Stimulated activated CD4-positive, alpha-beta T cell treated with anti-CD3 and anti-CD28 coated beads, Interleukin-1b, Interleukin-23, amount 100 ng/mL, for 4 hours (primary cell): ENCODE data around the gene DPP8.
A peak's percentile ranks its signal among the peaks of the same experiment; 100 is the strongest.
"Not testable (repeated sequence)": the region's sequence is repeated elsewhere in the genome, so short reads cannot be mapped to it uniquely, and the experiment has no call there.

Experiments used
- DNase-seq, 2 donors: peaks; one replicate each; pipeline ENCODE4 v3.0.0-alpha.2; 2020; ENCODE audit warnings: low read depth in 2 of 2

The DPP8 gene

DNA sequence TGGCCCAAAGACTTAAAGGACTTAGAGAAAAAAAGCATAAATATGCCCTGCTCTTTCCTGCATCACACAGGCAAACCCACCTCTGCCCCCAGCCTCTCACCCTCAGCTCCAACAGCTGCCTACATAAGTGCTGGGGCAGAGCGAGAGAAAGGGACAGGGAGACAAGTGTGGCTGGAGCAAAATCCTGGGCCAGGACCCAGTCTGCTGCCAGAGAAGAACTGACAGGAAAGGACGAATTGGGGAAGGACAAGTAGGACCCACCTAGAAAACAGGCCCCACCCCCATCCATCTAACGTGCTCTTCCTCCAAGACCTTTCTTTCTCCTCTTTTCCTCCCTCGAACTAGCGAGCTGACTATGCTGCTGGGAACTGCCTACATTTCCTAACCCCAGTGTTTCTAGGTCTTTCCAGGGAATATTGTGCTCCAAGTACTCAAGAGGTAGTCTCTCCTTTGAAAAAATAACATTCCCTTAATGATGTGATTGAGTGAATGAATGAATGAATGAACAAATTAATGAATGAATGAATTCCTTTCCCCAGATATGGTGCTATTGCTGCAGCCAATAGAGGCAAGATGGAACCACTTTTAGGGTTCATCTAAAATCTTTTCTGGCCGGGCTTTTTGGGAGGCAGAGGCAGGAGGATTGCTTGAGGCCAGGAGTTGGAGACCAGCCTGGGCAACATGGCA lies 113.2 kb downstream of the DPP8 start:
- DNase-seq: no peak

- no peak for DNase-seq
Observed at GRCh38 chr15:65402961-65403360, 114.5 kb downstream of the DPP8 start.

DNA sequence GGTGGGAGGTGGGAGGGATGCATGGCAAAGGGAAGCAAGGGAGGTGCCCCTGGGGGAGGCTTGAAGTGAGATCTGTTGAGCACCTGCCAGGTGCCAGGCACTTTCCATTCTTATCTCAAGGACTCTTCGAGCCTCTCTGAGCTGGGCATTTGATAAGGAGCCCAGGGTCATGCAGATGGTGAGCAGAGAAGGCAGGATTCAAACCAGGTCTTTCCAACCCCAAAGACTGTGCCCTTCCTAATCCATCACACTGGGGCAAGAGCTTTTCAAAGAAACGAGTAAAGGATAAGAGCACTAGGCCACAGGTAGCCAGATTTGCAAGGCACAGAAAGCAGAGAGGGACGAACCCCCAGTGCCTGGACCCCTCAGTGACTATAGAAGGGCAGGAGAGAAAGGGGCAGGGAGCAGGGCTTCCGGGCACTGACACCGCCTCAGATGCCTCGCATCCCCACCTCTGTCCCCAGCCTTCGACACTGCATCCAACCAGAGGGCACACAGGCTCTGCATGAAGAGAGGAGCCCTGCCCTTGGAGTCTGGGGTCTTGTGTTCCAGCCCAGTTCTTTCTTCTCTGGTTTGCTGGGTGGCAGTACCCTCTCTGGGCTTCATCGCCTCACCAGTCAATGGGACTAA lies 115.8 kb downstream of the DPP8 start:
- DNase-seq: no peak

DNA sequence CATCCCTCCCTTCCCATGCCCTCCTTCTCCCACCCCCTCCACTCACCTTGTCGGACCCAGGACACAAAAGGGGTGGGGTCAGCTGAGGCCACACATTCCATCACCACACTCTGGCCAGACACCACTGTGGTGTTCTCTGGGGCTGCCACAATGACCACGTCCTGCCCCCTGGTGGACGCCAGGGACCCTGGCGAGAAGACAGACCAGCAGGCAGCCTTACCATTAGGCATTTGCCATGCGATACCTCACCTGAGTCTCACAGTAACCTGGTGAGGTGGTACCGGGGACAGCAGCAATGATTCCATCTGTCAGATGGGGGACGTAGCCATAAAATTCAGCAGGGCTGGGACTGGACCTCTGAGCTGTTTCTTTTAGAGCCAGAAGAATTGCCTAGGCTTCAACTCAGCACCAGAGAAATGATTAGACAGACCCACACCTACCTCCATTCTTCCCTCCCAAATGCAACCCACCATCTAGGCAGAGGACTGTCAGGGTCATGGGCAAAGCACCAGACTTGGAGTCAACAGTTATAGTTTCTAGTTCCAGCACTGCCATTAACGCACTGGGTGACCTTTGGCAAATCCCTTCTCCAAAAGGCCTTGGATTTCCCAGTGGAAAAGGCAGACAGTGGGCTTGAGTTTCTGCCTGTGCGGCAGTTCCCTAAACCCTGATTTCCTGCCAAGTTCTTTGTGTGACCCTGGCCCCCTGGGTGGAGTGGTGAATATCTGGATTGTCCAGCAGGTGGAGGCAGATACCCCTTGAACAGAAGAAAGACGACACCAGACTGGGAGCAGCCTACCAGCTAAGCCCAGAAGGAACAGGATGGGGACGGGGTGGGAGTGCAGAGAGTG lies 116.5 kb downstream of the DPP8 start:
- DNase-seq: peak in 1 of 2 donors; percentile 41

DNA sequence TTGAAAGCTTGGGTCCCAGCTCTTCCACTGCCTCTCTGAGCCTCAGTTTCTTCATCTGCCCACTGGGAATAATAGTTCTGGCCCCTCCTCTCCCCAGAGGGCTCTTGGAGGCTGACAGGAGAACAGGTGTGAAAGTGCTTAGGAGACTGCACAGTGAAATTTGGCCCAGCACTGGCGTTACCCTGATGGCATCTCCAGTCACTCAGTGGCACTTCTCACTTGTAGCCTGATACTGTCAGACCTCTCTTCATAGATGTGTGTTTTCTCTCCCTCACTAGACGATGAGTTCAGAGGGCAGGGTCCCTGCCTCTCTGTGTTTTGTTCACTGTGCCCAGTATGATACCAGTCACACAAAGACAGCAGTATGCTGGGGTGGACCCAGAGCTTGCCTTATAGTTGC lies 117.5 kb downstream of the DPP8 start:
- DNase-seq: no peak

DNA sequence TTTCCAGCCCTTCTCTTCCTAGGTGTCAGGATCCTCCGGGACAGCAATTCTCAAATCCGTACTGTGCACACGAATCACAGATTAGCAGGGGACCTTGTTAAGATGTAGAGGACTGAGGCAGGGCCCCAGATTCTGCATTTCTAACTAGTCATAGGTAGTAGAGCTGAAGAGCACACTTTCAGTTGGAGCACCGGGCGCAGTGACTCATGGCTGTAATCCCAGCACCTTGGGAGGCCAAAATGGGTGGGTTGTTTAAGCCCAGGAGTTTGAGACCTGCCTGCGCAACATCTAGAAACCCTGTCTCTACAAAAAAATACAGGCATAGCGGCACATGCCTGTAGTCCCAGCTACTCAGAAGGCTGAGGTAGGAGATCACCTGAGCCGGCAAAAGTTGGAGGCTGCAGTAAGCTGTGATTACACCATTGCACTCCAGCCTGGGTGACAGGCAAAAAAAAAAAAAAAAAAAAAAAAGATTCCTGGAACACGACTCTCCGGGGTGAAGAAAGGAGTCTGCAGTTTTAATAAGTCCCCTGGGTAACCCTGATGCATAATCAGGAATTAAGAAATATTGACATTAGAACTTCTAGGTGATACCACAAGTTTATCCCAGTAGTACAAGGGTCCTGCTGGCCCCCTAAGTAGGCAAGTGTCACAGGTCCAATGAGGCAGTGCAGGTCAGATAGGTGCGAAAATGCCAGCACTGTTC lies 118.3 kb downstream of the DPP8 start:
- DNase-seq: no peak

DNA sequence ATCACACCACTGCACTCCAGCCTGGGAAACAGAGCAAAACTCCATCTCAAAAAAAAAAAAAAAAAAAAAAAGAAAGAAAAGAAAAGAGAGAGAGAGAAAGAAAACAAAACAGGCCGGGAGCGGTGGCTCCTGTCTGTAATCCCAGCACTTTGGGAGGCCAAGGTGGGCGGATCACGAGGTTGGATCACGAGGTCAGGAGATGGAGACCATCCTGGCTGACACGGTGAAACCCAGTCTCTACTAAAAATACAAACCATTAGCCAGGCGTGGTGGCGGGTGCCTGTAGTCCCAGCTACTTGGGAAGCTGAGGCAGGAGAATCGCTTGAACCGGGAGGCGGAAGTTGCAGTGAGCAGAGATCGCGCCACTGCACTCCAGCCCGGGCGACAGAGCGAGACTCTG lies 119.0 kb downstream of the DPP8 start:
- not testable (repeated sequence) for DNase-seq

GRCh38 chr15:65396965-65397317 lies 120.5 kb downstream of the DPP8 start:
- DNase-seq: no peak

GRCh38 chr15:65396283-65396964 lies 121.1 kb downstream of the DPP8 start:
- no peak for DNase-seq

- no peak for DNase-seq
Observed at GRCh38 chr15:65395567-65396202, 121.8 kb downstream of the DPP8 start.

DNA sequence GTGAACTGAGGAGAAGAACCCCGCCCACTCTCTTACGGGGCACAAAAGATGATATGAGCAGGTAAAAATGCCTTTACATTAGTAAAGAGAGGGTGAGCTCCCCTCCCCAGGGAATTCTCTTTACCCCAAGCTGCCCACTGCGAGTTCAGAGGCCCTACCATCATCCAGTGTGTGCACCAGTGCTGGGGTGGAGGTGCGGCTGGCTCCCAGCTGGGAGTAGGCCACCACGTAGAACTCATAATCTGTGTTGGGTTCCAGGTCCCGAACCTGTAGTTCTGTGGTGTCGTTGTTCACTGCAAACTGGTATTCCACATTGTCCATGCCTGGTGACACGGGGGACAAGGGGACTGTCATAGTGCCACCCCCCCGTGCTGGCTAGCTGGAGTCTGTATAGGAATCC lies 122.6 kb downstream of the DPP8 start:
- no peak for DNase-seq

DNA sequence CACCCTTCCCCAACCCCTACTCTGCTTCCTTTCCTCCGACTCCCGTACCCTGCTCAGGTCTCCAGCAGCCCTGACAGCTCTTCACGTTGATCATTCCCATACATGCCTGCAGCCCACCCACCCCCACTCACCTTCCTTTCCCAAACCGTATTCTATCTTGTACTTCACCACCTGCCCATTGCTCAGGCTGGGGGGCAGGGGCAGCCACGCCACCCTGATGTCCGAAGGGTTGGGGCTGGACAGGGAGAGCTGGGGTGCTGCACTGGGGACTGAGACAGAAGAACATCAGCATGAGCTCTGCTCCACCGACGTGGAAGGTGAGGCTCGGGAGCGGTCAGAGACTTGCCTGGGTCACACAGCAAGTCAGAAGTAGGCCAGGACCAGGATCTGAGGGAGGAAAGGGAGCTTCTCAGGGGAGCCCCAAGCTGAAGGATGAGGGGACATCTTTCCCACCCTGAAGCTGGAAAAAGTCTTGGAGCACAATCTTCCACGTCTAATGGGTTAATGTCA lies 123.2 kb downstream of the DPP8 start:
- DNase-seq: no peak

- no peak for DNase-seq
Observed at GRCh38 chr15:65393557-65393956, 123.9 kb downstream of the DPP8 start.

- no peak for DNase-seq
Observed at GRCh38 chr15:65393091-65393490, 124.4 kb downstream of the DPP8 start.
